HG02938 (cell line): Measurements from ENCODE around the gene IFIT1B.
A peak's percentile ranks its signal among the peaks of the same experiment; 100 is the strongest.
"Not testable (repeated sequence)": the region's sequence is repeated elsewhere in the genome, so short reads cannot be mapped to it uniquely, and the experiment has no call there.

Experiments used
- ATAC-seq: cut with Tn5 transposase; IDR thresholded peaks from one replicate; pipeline ENCODE4 v1.9.1; 2021; ENCODE audit warnings: mild to moderate bottlenecking, moderate library complexity; ENCODE audit not compliant: unreplicated experiment

Gene IFIT1B, protein sequence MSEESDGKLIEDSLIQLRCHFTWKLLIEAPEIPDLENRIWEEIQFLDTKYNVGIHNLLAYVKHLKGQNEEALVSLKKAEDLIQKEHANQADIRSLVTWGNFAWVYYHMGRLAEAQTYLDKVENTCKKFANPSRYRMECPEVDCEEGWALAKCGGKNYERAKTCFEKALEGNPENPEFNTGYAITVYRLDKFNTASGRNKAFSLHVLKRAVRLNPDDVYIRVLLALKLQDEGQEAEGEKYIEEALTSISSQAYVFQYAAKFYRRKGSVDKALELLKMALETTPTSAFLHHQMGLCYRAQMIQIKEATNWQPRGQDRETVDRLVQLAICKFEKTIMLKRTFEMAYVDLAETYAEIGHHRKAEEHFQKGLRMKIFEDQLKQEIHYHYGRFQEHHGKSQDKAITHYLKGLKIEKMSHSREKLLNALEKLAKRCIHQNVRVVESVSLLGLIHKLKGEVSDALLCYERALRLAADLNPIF

DNA sequence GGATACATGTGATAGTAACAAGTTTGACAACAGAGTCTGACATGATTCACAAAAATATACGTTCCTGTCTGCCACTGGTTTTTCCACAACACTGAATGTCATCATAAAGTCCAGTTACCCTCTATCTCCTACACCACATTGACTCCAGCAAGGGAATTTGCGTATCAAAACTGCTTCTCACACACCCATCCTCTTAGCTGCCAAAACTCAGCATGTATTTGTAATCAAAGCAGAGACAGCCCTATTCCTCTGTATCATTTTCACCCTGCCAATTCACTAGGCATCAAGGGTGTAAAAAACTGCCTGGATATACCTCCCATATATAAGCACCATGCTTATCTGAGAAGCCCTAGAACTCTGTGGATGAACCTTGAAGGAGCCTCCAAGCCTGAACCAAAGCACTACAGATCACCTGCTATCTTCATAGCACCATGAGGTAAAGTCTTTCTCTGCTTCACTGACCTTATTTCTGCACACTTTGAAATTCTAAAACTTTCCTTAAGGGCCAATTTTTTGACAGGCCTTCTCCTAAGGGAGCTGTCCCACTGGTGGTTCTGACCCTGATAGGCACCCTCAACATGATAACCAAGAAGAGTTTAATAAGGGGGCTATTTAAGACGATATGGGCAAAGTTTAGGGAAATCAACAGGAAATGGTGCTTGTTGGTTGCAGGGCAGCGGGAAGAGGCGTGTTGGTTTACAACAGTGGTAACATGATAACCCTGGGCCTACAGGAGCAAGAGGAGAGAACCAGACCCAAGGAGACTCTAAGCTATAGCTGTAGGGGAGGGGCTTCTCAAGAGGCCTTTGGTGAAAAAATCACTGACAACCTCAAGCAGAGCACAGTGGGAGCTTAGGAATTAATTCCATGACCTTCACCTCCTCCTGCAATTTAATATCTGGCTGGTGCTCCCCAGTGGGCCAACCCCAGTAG is at the start of gene IFIT1B:
TSS of gene IFIT1B (plus strand) at position 352 of the 933 bp plus-strand sequence. CDS start at position 432, 80 bp downstream.
- ATAC-seq = no peak

- no peak for ATAC-seq
These were observed 48.7 kb upstream of the IFIT1B start for GRCh38 chr10:89329151-89329550.

DNA sequence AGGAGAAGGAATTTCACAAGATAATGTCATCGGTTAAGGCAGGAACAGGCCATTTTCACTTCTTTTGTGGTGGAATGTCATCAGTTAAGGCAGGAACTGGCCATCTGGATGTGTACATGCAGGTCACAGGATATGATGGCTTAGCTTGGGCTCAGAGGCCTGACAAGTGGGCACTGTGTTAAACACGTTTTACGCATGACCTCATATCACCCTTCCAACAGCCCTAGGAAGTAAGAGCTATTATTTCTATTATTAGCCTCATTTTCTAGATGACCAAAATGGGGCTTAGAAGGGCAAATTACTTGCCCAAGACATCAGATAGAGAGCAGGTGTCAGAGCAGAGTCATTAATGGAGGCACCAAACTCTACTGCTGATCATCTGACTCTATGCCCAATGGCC is 47.8 kb upstream of the IFIT1B start:
- ATAC-seq = not testable (repeated sequence)

- no peak for ATAC-seq
These were observed 47.2 kb upstream of the IFIT1B start for GRCh38 chr10:89330537-89331212.

DNA sequence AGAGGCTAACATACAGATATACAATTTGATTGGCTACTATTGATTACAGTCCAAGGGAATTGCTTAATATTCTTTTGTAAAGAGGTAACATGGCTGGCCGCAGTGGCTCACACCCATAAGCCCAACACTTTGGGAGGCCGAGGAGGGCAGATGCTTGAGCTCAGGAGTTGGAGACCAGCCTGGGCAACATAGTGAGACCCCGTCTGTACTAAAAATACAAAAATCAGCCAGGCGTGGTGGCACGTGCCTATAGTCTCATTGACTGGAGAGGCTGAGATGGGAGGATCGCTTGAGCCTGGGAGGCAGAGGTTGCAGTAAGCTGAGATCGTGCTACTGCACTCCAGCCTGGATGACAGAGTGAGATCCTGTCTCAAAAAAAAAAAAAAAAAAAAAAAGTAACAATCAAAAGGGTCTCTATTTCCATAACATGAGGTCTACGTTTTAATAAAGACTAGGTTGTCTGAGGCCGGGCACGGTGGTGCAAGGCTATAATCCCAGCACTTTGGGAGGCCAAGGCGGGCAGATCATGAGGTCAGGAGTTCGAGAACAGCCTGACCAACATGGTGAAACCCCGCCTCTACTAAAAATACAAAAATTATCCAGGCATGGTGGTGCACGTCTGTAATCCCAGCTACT is 46.3 kb upstream of the IFIT1B start:
- not testable (repeated sequence) for ATAC-seq

DNA sequence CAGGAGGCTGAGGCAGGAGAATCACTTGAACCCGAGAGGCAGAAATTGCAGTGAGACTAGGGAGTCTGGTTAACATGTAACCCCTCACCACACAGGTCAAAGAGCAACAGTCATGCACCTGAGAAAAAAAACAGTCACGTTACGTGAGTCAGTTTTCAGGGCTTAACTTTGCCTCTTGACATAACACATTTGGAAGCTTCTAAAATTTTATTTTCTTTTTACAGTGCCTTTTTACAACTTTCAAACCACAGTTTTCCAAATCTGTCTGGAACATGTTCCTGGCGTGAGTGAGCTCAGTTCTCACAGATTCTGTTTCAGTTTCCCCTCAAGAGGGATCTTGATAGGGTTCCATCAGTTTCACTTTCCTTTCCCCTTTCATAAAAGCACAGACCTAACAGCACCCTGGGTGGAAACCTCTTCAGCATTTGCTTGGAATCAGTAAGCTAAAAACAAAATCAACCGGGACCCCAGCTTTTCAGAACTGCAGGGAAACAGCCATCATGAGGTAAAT is 45.7 kb upstream of the IFIT1B start:
- peak; percentile 50 for ATAC-seq

GRCh38 chr10:89335226-89335625 is 42.6 kb upstream of the IFIT1B start:
- ATAC-seq = no peak

DNA sequence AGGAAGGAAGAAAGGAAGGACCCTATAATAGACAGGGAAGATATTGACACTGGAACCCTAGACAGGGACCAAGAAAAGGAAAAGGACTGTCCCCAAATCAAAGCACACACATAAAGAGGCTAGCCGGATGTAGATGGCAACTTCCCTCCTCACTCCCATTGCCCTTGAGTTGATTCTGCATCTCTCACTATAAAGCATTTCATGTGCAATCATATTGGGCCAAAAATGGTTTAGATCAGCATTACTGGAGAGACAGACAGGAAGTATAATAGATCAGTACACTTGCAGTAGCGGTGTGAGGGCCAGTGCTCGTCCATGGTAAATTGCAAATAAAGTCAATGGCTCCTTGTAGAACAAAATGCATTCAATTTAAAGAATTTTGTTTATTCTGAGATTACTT is 41.6 kb upstream of the IFIT1B start:
- ATAC-seq = no peak

GRCh38 chr10:89337484-89337883 is 40.4 kb upstream of the IFIT1B start:
- no peak for ATAC-seq

- no peak for ATAC-seq
These were observed 39.1 kb upstream of the IFIT1B start for GRCh38 chr10:89338713-89339112.

GRCh38 chr10:89339875-89340274 is 38.0 kb upstream of the IFIT1B start:
- no peak for ATAC-seq

DNA sequence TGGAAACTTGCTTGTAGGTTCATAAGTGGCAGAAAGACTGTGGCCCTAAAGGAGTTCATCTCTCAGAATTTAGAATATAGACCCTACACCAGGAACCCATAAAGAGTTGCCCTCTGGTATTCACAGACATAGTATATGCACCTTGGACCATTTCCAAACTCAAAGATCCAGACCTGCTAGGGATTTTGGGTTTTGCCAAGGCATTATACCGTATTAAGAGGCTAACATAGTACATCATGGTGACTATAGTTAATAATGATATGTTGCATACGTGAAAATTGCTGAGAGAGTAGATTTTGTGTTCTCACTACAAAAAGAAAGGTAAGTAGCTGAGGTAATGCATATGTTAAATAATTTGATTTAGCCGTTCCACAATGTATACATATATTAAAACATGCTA is 36.2 kb upstream of the IFIT1B start:
- no peak for ATAC-seq

GRCh38 chr10:89342206-89342958 is 35.5 kb upstream of the IFIT1B start:
- ATAC-seq = no peak

DNA sequence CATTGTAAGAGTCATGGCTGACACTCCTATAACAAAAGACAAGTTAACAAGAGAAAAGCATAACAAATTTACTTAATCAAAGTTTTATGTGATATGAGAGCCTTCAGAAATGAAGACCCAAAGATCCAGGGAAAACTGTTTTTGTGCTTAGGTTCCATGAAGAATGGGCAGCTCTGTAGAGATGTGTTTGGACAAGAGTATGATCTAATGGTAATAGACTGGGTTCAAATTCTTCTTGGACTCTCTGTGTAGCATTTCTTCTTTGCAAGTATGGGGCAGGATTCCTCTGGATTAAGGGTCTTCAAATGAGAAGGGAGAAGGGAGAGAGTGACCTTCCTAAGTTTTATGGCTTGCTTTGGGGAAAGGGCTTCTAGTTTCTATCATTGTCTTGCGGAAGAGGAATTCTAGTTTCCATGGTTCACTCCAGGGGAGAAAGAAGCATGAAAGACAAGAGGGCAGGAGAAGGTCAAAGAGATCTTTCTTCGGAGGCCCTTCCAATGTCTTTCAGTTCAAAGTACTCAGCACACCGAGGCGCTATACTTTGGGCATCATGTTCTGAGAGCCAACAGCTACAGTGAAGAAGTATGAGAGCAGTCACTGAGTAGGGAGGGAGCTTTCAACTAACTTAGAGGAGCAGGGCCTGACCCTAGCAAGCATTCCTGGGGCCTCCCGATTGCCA is 34.6 kb upstream of the IFIT1B start:
- no peak for ATAC-seq

DNA sequence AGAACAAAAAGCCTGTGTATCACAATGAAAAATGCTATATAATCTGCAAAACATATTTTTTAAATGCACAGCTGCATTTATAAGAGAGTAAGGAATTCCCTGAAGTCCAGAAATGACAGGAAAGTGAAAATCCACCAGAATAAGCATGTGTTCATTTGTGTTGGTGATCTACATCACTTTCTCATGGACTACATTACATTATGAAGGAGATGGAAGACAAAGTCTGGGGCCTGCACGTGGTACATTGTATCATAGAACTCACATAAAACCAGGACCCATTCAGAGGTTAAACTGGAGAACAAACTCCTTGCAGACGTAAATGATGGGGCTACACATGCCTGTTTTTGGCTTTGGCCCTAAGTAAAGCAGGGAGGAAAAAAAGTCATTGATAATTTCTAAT is 33.7 kb upstream of the IFIT1B start:
- no peak for ATAC-seq

- no peak for ATAC-seq
These were observed 32.4 kb upstream of the IFIT1B start for GRCh38 chr10:89345367-89346000.

DNA sequence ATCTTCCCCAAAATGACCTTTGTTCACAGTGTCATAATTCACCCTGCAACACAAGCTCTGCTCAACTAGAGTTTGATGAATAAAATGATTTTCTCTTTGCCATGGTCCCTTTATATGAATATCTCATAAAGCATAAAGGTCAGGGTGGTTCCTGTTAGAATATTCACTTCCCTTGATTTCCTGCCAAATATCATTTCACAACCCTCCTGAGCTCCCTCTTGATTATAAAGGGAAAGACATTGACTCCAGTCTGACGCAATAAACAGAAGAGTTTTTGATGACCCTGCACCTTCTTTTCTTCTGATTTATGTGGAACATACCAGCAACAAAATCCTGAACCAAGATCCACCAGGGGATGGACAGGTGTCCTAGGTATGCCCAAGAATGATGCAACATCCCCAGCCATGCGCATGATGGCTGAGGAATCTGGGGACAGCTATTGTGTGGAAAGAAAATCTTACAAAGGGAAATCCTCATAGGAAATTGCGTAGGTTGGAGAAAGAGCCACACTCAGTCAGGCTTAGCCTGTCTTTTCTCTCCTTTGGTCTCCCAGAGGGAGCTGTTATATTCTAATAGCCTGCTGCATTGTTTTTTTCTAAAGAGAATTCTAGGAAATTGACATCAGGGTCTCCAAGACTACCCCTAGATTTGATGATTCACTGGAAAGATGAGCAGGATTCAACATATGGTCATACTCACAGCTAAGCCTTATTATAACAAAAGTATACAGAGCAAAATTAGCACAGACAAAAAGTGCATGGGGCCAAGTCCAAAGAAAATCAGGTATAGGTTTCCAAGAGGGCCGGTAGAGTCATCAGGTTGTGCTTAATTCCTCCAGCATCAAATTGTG is 31.2 kb upstream of the IFIT1B start:
- no peak for ATAC-seq
